GM23248 (cell line): ENCODE measurements around the gene ZNF750. TPM values are rescaled to one million over a fixed set of nuclear protein-coding genes. Genes with fewer than 3 reads are reported as not detected.

Source experiments
- DNase-seq: peaks from one replicate; pipeline ENCODE4 v3.0.0-alpha.2; 2015
- H2AFZ ChIP-seq: fragments of 200-600 bp; sonication (generic); 2 replicates; pipeline ENCODE4 v1.6.1; 2016; ENCODE audit warnings: antibody characterized with exemption
- H3F3A ChIP-seq: fragments of 200-600 bp; sonication (generic); 2 replicates; pipeline ENCODE4 v1.6.1; 2016; ENCODE audit warnings: mild to moderate bottlenecking, antibody characterized with exemption, mixed run types; ENCODE audit not compliant: insufficient read depth
- H3K27ac ChIP-seq: fragments of 200-600 bp; sonication (generic); 2 replicates; pipeline ENCODE4 v1.5.1; 2016; ENCODE audit warnings: mild to moderate bottlenecking
- H3K27me3 ChIP-seq: fragments of 200-600 bp; sonication (generic); replicated peaks from 2 replicates; pipeline ENCODE4 v1.6.1; 2016; ENCODE audit warnings: mild to moderate bottlenecking; ENCODE audit not compliant: insufficient read depth
- H3K36me3 ChIP-seq: fragments of 200-600 bp; sonication (generic); 2 replicates; pipeline ENCODE4 v1.6.1; 2016; ENCODE audit warnings: low read depth, mild to moderate bottlenecking
- H3K4me1 ChIP-seq: fragments of 200-600 bp; sonication (generic); 2 replicates; pipeline ENCODE4 v1.6.1; 2016; ENCODE audit warnings: mild to moderate bottlenecking; ENCODE audit not compliant: insufficient read depth
- H3K4me2 ChIP-seq: fragments of 200-600 bp; sonication (generic); one replicate; pipeline ENCODE4 v1.6.1; 2016; ENCODE audit warnings: mild to moderate bottlenecking; ENCODE audit not compliant: unreplicated experiment
- H3K4me3 ChIP-seq: fragments of 200-600 bp; sonication (generic); 2 replicates; pipeline ENCODE4 v1.5.1; 2016; ENCODE audit warnings: mild to moderate bottlenecking
- H3K79me2 ChIP-seq: fragments of 200-600 bp; sonication (generic); 2 replicates; pipeline ENCODE4 v1.6.1; 2016; ENCODE audit warnings: mild to moderate bottlenecking; ENCODE audit not compliant: insufficient read depth
- H3K9ac ChIP-seq: fragments of 200-600 bp; sonication (generic); 2 replicates; pipeline ENCODE4 v1.6.1; 2016; ENCODE audit warnings: mild to moderate bottlenecking
- H3K9me2 ChIP-seq: fragments of 200-600 bp; sonication (generic); 2 replicates; pipeline ENCODE4 v1.6.1; 2016; ENCODE audit warnings: mixed run types, mild to moderate bottlenecking, moderate library complexity; ENCODE audit not compliant: insufficient read depth
- H3K9me3 ChIP-seq: fragments of 200-600 bp; sonication (generic); one replicate; pipeline ENCODE4 v1.6.1; 2017; ENCODE audit warnings: low read depth
- H4K20me1 ChIP-seq: fragments of 200-600 bp; sonication (generic); 2 replicates; pipeline ENCODE4 v1.6.0; 2016; ENCODE audit not compliant: insufficient read depth
- EZH2 ChIP-seq: fragments of 200-600 bp; sonication (generic); IDR thresholded peaks from 2 replicates; pipeline ENCODE4 v1.6.1; 2018; ENCODE audit warnings: antibody characterized with exemption, mild to moderate bottlenecking; ENCODE audit not compliant: insufficient read depth, poor library complexity, severe bottlenecking
- EZH2phosphoT487 ChIP-seq: fragments of 200-600 bp; sonication (generic); IDR thresholded peaks from 2 replicates; pipeline ENCODE4 v1.6.1; 2018; ENCODE audit warnings: antibody characterized with exemption, moderate library complexity, mild to moderate bottlenecking, low read depth; ENCODE audit not compliant: insufficient read depth
- WGBS, 2 experiments: methylation state at CpG; one replicate each; pipeline ENCODE4 v1.1.6; 2015 to 2017; ENCODE audit warnings: low lambda C conversion rate in 2 of 2, low coverage in 1 of 2; ENCODE audit errors: missing lambda C conversion rate in 2 of 2; 5-methylcytosine and 5-hydroxymethylcytosine counted together
- in situ Hi-C: fragments of 300-500 bp; cut with MboI; formaldehyde crosslinking; loops from 2 replicates; pipeline ENCODE4 v1.15.0; 2020
- polyA plus RNA-seq: library from polyadenylated mRNA; unstranded; fragments of >200 nt; fragmentation: Nextera tagmentation; extraction: Ambion mirVana; gene quantifications from 2 replicates; pipeline ENCODE4 v1.2.1, GENCODE V29; 2016
- total RNA-seq: library from RNA; depleted of rRNA; stranded (reverse); fragments of >200 nt; shearing (Covaris generic); gene quantifications from 2 replicates; pipeline ENCODE4 v1.2.3, GENCODE V29; 2014

ZNF750 gene
- total and polyA plus RNA-seq, 2 experiments from 2014 or later, result 0.11 TPM; not detected in 1

GRCh38 chr17:82812058-82812457 lies 27.8 kb downstream of the ZNF750 start:
- no peaks in the 10 kb centered on the region for H3K79me2 ChIP-seq
- no peaks in the 10 kb centered on the region for H3K9me3 ChIP-seq
- no peaks in the 10 kb centered on the region for H3K9me2 ChIP-seq
- no peak overlapping the region for H3K9ac ChIP-seq
- WGBS, 2 experiments, result 89 to 91% methylated on average over 12 to 15 of the region's 15 CpGs
- H4K20me1 ChIP-seq, result no peaks in the 10 kb centered on the region
- H3K27me3 ChIP-seq, result no peaks in the 10 kb centered on the region
- no peaks in the 10 kb centered on the region for H3K4me1 ChIP-seq
- H3K4me3 ChIP-seq, result no peak overlapping the region
- H3K36me3 ChIP-seq, result no peaks in the 10 kb centered on the region; the same call in 1 of the 2 replicates
- H3K27ac ChIP-seq, result no peak overlapping the region
- no peak for TF ChIP-seq EZH2phosphoT487
- TF ChIP-seq EZH2, result no peak
- H3F3A ChIP-seq, result no peaks in the 10 kb centered on the region
- DNase-seq, result no peak
- H3K4me2 ChIP-seq, result no peak overlapping the region
- in situ Hi-C loops, result no loop called here
- H2AFZ ChIP-seq, result no peak overlapping the region

GRCh38 chr17:82810644-82811430 lies 29.0 kb downstream of the ZNF750 start:
- 92% methylated on average over 22 of the region's 22 CpGs for WGBS, 2 experiments
- H3K4me3 ChIP-seq, result no peak overlapping the region
- in situ Hi-C loops, result no loop called here
- H3K9me2 ChIP-seq, result no peaks in the 10 kb centered on the region
- no peak overlapping the region for H3K9ac ChIP-seq
- H2AFZ ChIP-seq, result no peak overlapping the region
- TF ChIP-seq EZH2, result no peak
- no peak for TF ChIP-seq EZH2phosphoT487
- H3F3A ChIP-seq, result no peaks in the 10 kb centered on the region
- no peaks in the 10 kb centered on the region for H3K9me3 ChIP-seq
- H4K20me1 ChIP-seq, result no peaks in the 10 kb centered on the region
- no peak overlapping the region for H3K4me2 ChIP-seq
- H3K4me1 ChIP-seq, result no peaks in the 10 kb centered on the region
- no peaks in the 10 kb centered on the region for H3K27me3 ChIP-seq
- no peaks in the 10 kb centered on the region for H3K79me2 ChIP-seq
- H3K27ac ChIP-seq, result no peak overlapping the region
- H3K36me3 ChIP-seq, result no peaks in the 10 kb centered on the region; the same call in 1 of the 2 replicates
- no peak for DNase-seq

GRCh38 chr17:82808921-82809905 lies 30.6 kb downstream of the ZNF750 start:
- H3K9me3 ChIP-seq, result no peaks in the 10 kb centered on the region
- H3K4me2 ChIP-seq, result no peak overlapping the region
- no peaks in the 10 kb centered on the region for H3K9me2 ChIP-seq
- no peaks in the 10 kb centered on the region for H4K20me1 ChIP-seq
- H3K4me1 ChIP-seq, result no peaks in the 10 kb centered on the region
- in situ Hi-C loops, result no loop called here
- no peak overlapping the region for H2AFZ ChIP-seq
- H3K27ac ChIP-seq, result no peak overlapping the region
- WGBS, 2 experiments, result 95 to 96% methylated on average over 29 to 33 of the region's 35 CpGs
- no peak for DNase-seq
- H3F3A ChIP-seq, result no peaks in the 10 kb centered on the region
- no peaks in the 10 kb centered on the region for H3K79me2 ChIP-seq
- TF ChIP-seq EZH2phosphoT487 (no peak), EZH2 (no peak)
- no peak overlapping the region for H3K4me3 ChIP-seq
- no peaks in the 10 kb centered on the region for H3K27me3 ChIP-seq
- H3K9ac ChIP-seq, result no peak overlapping the region
- no peaks in the 10 kb centered on the region for H3K36me3 ChIP-seq

DNA sequence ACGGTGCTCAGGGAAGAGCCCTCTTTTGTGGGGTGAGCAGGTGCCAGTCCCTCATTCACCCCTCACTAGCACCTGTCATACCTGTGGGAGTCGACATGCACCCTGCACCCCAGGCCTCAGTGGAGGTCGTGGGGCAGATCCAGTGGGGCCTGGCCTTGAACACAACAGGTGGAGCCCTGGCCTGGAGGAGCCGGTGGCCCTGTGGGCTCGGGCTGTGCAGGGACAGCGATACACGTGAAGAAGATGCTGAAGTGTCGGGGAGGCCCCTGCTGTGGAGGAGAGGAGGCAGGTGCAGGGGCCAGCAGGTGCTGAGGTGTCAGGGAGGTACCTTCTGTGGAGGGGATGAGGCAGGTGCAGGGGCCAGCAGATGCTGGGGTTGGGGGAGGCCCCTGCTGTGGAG lies 31.8 kb downstream of the ZNF750 start:
- Histone ChIP-seq H3F3A (no peaks in the 10 kb centered on the region), H4K20me1 (no peaks in the 10 kb centered on the region), H3K4me2 (no peak overlapping the region), H3K27ac (no peak overlapping the region), H3K36me3 (no peaks in the 10 kb centered on the region), H3K9me3 (no peaks in the 10 kb centered on the region), H2AFZ (no peak overlapping the region), H3K4me3 (no peak overlapping the region), H3K4me1 (no peaks in the 10 kb centered on the region), H3K27me3 (no peaks in the 10 kb centered on the region), H3K9me2 (no peaks in the 10 kb centered on the region), H3K9ac (no peak overlapping the region), H3K79me2 (no peaks in the 10 kb centered on the region)
- WGBS, 2 experiments, result 90 to 98% methylated on average over 8 of the region's 8 CpGs
- in situ Hi-C loops, result no loop called here
- TF ChIP-seq EZH2phosphoT487 (no peak), EZH2 (no peak)
- no peak for DNase-seq
